ENCODE results near the gene ADGRB2. TPM values are rescaled to one million over a fixed set of nuclear protein-coding genes. Genes with fewer than 3 reads are reported as not detected.

Gene ADGRB2
- polyA plus RNA-seq, 3 donors = not detected

- H3K4me1 ChIP-seq (ENCODE audit: control insufficient read depth in 1 of 2, insufficient read depth in 2 of 2, low read length in 2 of 2) = peaks cover 8 to 18% of the 10 kb centered on the region in 2 donors
- H3K4me3 Mint-ChIP-seq = no peak overlapping the region
These were observed 26.0 kb upstream of the ADGRB2 start for GRCh38 chr1:31790140-31790539.

More at GRCh38 chr1:31790140-31790539, 26.0 kb upstream of the ADGRB2 start:
- peak overlapping the region in 1 of 7 donors; percentile 70 for H3K27ac Mint-ChIP-seq
- H3K4me3 ChIP-seq (replicated peaks in 1 of 3; ENCODE audit: low read depth in 2 of 3, low read length in 3 of 3) = no peak overlapping the region
- no peaks in the 10 kb centered on the region for H3K36me3 Mint-ChIP-seq
- no peaks in the 10 kb centered on the region for H3K79me2 ChIP-seq (ENCODE audit: insufficient read depth, low read length)
- H2AFZ ChIP-seq (ENCODE audit: insufficient read depth, low read depth, low read length, poor library complexity, severe bottlenecking) = no peak overlapping the region
- no peaks in the 10 kb centered on the region for H3K9me3 Mint-ChIP-seq
- H3K4me2 ChIP-seq (replicated peaks; ENCODE audit: extremely low read depth, low read length, poor library complexity, severe bottlenecking) = no peak overlapping the region
- H3K9ac ChIP-seq (ENCODE audit: insufficient read depth, low read length, poor library complexity, severe bottlenecking) = no peak overlapping the region
- H3K36me3 ChIP-seq (replicated peaks in 1 of 2; ENCODE audit: control insufficient read depth in 1 of 2, insufficient read depth in 2 of 2, low read length in 2 of 2) = no peaks in the 10 kb centered on the region
- peaks cover 8% of the 10 kb centered on the region for H3K4me1 Mint-ChIP-seq
- no peaks in the 10 kb centered on the region for H3K27me3 ChIP-seq (ENCODE audit: control insufficient read depth in 2 of 2, insufficient read depth in 2 of 2, low read length in 2 of 2)
- intact Hi-C loops (cut with micrococcal nuclease) = loop anchor here in 1 of 2 donors (10.0 kb wide), 1 partner anchor 225 kb away; no protein-coding TSS in a partner anchor
- H3K27ac ChIP-seq (ENCODE audit: low read depth in 1 of 2, low read length in 2 of 2) = no peak overlapping the region
- H3K27me3 Mint-ChIP-seq (ENCODE audit: low read depth in 3 of 3) = peaks cover 0 to 15% (median 4%) of the 10 kb centered on the region in 3 donors
- H4K20me1 ChIP-seq (ENCODE audit: insufficient read depth, low read length) = no peaks in the 10 kb centered on the region
- WGBS (ENCODE audit: insufficient coverage) = 93% methylated on average over 3 of the region's 3 CpGs
- DNase-seq = no peak
- no peak for TF ChIP-seq CTCF (IDR thresholded peaks at IDR 0.05)
- no peaks in the 10 kb centered on the region for H3K9me3 ChIP-seq (replicated peaks in 1 of 2; ENCODE audit: control insufficient read depth in 1 of 2, insufficient read depth in 1 of 2, low read length in 2 of 2)

Data from CD14-positive monocyte (primary cell).